ENCODE results near the gene LRRC73. TPM values are rescaled to one million over a fixed set of nuclear protein-coding genes. Genes with fewer than 3 reads are reported as not detected.

LRRC73 gene
- total RNA-seq, 4 donors from 2014 or later = 1.2 to 1.5 TPM; not detected in 2

DNA sequence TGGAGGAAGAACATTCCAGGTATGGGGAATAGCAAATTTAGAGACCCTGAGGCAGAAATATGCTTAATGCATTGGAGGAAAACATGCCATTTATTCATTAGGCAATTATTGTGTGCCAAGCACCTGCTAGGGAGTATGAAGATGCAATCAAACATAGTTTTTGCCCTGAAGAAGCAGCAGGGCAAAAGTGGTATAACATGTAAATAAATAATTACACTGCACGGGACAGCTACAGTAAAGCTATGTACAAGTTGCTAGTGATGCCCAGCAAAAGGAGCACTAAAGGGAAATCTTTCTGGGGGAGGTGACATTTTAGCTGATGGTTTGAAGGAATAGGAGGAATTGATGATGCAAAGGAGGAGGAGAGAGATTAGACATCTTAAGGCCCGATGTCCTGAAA, 33.4 kb downstream of the LRRC73 start:
- H3K4me3 ChIP-seq = peak overlapping the region; percentile 52 to 83
- no peak for DNase-seq
- peak overlapping the region; percentile 75 to 82 for H3K27ac ChIP-seq
- peaks cover 0 to 8% of the 10 kb centered on the region in 2 donors for H3K4me1 ChIP-seq
- no peaks in the 10 kb centered on the region for H3K36me3 ChIP-seq
- no peak for TF ChIP-seq POLR2A (IDR thresholded peaks at IDR 0.05)
- TF ChIP-seq, protein P1, sequence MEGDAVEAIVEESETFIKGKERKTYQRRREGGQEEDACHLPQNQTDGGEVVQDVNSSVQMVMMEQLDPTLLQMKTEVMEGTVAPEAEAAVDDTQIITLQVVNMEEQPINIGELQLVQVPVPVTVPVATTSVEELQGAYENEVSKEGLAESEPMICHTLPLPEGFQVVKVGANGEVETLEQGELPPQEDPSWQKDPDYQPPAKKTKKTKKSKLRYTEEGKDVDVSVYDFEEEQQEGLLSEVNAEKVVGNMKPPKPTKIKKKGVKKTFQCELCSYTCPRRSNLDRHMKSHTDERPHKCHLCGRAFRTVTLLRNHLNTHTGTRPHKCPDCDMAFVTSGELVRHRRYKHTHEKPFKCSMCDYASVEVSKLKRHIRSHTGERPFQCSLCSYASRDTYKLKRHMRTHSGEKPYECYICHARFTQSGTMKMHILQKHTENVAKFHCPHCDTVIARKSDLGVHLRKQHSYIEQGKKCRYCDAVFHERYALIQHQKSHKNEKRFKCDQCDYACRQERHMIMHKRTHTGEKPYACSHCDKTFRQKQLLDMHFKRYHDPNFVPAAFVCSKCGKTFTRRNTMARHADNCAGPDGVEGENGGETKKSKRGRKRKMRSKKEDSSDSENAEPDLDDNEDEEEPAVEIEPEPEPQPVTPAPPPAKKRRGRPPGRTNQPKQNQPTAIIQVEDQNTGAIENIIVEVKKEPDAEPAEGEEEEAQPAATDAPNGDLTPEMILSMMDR (IDR thresholded peaks at IDR 0.05) = no peak
- no peaks in the 10 kb centered on the region for H3K27me3 ChIP-seq
- no peaks in the 10 kb centered on the region for H3K9me3 ChIP-seq
- intact Hi-C loops (cut with DNase I; ENCODE audit: low total_unique reads) = no loop called here

DNA sequence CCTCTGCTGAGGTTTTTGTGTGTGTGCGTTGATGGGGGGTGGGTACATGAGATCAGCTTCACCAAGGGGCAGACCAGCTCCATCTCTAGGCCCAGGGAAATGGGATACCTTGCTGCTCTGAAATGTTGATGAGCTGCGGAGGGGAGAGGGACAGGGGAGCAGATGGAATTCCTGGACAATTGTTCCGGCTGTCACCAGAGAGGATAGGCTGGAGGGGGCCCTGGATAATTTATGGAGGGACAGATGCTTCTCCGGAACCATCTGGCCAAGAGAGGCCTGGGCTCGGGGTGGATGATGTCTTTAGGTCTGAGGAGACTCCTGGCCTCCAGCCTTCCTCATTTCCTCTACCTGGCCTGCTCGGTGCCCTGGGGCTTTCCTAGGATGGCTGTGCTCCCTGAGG, 34.6 kb downstream of the LRRC73 start:
- Histone ChIP-seq H3K27me3 (no peaks in the 10 kb centered on the region), H3K9me3 (no peaks in the 10 kb centered on the region), H3K27ac (no peak overlapping the region), H3K36me3 (no peaks in the 10 kb centered on the region), H3K4me3 (no peak overlapping the region), H3K4me1 (peaks cover 0 to 8% of the 10 kb centered on the region in 2 donors)
- DNase-seq = no peak
- intact Hi-C loops (cut with DNase I; ENCODE audit: low total_unique reads) = no loop called here
- no peak for TF ChIP-seq POLR2A (IDR thresholded peaks at IDR 0.05)
- TF ChIP-seq, protein P1 (IDR thresholded peaks at IDR 0.05) = no peak

DNA sequence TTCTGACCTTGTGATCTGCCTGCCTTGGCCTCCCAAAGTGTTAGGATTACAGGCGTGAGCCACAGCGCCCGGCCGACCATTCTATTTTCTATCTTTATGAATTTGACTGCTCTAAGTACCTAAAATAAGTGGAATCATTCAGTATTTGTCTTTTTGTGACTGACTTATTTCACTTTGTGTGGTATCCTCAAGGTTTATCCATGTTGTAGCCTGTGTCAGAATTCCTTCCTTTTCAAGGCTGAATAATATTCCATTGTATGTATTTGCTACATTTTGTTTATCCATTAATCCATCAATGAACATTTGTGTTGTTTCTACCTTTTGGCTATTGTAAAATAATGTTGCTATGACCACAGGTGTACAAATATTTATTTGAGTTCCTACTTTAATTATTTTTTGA, 37.6 kb downstream of the LRRC73 start:
- intact Hi-C loops (cut with DNase I; ENCODE audit: low total_unique reads) = loop anchor here (5.0 kb wide), 1 partner anchor 35 kb away; no protein-coding TSS in a partner anchor
- no peaks in the 10 kb centered on the region for H3K9me3 ChIP-seq
- no peaks in the 10 kb centered on the region for H3K27me3 ChIP-seq
- DNase-seq = no peak
- TF ChIP-seq POLR2A (IDR thresholded peaks at IDR 0.05) = no peak
- TF ChIP-seq, protein P1 (IDR thresholded peaks at IDR 0.05) = no peak
- no peak overlapping the region for H3K4me3 ChIP-seq
- no peaks in the 10 kb centered on the region for H3K36me3 ChIP-seq
- no peaks in the 10 kb centered on the region for H3K4me1 ChIP-seq
- H3K27ac ChIP-seq = no peak overlapping the region

DNA sequence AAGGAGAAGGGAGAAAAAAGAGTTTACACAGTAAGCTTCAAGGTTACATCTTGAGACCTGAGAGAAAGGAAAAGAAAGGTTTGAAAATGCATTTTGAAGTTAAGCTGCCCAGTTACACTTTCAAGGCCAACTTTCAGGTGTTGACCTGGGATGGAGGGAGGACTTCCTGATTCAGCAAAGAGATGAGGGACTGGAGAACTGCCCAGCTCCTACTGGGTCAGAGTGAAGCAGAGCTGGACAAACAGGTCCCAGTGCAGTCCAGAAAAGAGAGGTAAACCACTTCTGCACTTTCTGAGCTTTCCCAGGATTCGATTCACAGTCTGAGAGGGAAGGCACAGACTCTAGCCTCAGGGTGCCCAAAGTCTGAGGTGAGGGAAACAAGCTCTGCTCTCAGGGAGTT, 38.7 kb downstream of the LRRC73 start:
- H3K4me3 ChIP-seq = no peak overlapping the region
- no peak for DNase-seq
- intact Hi-C loops (cut with DNase I; ENCODE audit: low total_unique reads) = loop anchor here (5.0 kb wide), 1 partner anchor 36 kb away; no protein-coding TSS in a partner anchor
- H3K27me3 ChIP-seq = no peaks in the 10 kb centered on the region
- H3K36me3 ChIP-seq = no peaks in the 10 kb centered on the region
- TF ChIP-seq POLR2A (IDR thresholded peaks at IDR 0.05) = no peak
- TF ChIP-seq, protein P1 (IDR thresholded peaks at IDR 0.05) = no peak
- H3K4me1 ChIP-seq = no peaks in the 10 kb centered on the region
- no peaks in the 10 kb centered on the region for H3K9me3 ChIP-seq
- H3K27ac ChIP-seq = no peak overlapping the region

DNA sequence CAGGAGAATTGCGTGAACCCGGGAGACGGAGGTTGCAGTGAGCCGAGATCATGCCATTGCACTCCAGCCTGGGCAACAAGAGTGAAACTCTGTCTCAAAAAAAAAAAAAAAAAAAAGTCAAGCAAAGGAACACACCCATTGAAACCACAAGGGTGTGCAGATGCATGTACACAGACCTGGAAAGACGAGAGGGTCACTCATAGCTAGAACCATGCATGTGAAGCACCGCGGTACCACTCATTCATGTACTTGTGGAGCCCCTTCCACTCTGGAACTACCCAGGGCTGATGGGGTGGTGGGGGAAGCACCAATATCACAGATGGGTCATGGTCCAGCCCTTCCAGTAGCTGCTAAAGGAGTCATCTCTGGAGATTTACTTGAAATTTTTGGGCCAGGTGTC, 40.2 kb downstream of the LRRC73 start:
- no peaks in the 10 kb centered on the region for H3K36me3 ChIP-seq
- intact Hi-C loops (cut with DNase I; ENCODE audit: low total_unique reads) = loop anchor here (5.0 kb wide), 1 partner anchor 37 kb away; no protein-coding TSS in a partner anchor
- H3K27me3 ChIP-seq = no peaks in the 10 kb centered on the region
- H3K27ac ChIP-seq = no peak overlapping the region
- no peak for TF ChIP-seq POLR2A (IDR thresholded peaks at IDR 0.05)
- no peaks in the 10 kb centered on the region for H3K4me1 ChIP-seq
- no peaks in the 10 kb centered on the region for H3K9me3 ChIP-seq
- no peak for DNase-seq
- no peak overlapping the region for H3K4me3 ChIP-seq

All from uterus (tissue), 4 donors.